Loucy (cell line): ENCODE data around the gene ABCC8.

Source experiments
- CTCF ChIP-seq: fragments of 200-600 bp; sonication (generic); conservative IDR thresholded peaks from 2 replicates; pipeline ENCODE4 v1.5.1; 2014; ENCODE audit warnings: mild to moderate bottlenecking, antibody characterized with exemption, low read length
- EZH2phosphoT487 ChIP-seq: fragments of 200-600 bp; IDR thresholded peaks from 2 replicates; pipeline ENCODE4 v1.6.1; 2018; ENCODE audit warnings: antibody characterized with exemption, mild to moderate bottlenecking, moderate library complexity, borderline replicate concordance

GRCh38 chr11:17371614-17372013 lies 105.0 kb downstream of the ABCC8 start:
- TF ChIP-seq CTCF = no peak
- no peak for TF ChIP-seq EZH2phosphoT487
